22Rv1 (cell line): ENCODE measurements around the gene GPR17.

Source experiments
- CTCF ChIP-seq: fragments of 450-650 bp; IDR thresholded peaks from 2 replicates; pipeline ENCODE4 v1.5.1; 2017; ENCODE audit warnings: mild to moderate bottlenecking
- ZFX ChIP-seq: fragments of 450-650 bp; IDR thresholded peaks from 2 replicates; pipeline ENCODE4 v1.6.1; 2017; ENCODE audit warnings: antibody characterized with exemption, borderline replicate concordance

- no peak for TF ChIP-seq CTCF
- TF ChIP-seq ZFX: no peak
Measured at GRCh38 chr2:127626175-127626574, 19.8 kb upstream of the GPR17 start.
